WERI-Rb-1 (cell line): ENCODE data around the gene QSOX1.
A peak's percentile ranks its signal among the peaks of the same experiment; 100 is the strongest.

ENCODE experiments used
- DNase-seq: peaks from one replicate; pipeline ENCODE4 v3.0.0-alpha.2; 2020
- H3K27ac ChIP-seq: fragments of 250-450 bp; sonication (Bioruptor Pico); 2 replicates; pipeline ENCODE4 v1.5.1; 2020; ENCODE audit warnings: mild to moderate bottlenecking, moderate library complexity
- H3K27me3 ChIP-seq: fragments of 250-450 bp; sonication (Bioruptor Pico); 2 replicates; pipeline ENCODE4 v1.5.1; 2021; ENCODE audit warnings: mild to moderate bottlenecking, low read depth, moderate library complexity; ENCODE audit not compliant: insufficient read depth, severe bottlenecking
- H3K36me3 ChIP-seq: fragments of 250-450 bp; sonication (Bioruptor Pico); 2 replicates; pipeline ENCODE4 v1.5.1; 2020; ENCODE audit warnings: mild to moderate bottlenecking, moderate library complexity
- H3K4me3 ChIP-seq: 2 replicates; pipeline ENCODE4 v1.5.1; 2011; ENCODE audit warnings: low read depth, mild to moderate bottlenecking, control low read depth, low read length
- H3K9me3 ChIP-seq: fragments of 250-450 bp; sonication (Bioruptor Pico); 2 replicates; pipeline ENCODE4 v1.5.1; 2021; ENCODE audit warnings: mild to moderate bottlenecking, moderate library complexity; ENCODE audit not compliant: severe bottlenecking
- CTCF ChIP-seq: IDR thresholded peaks from 2 replicates; pipeline ENCODE4 v1.5.1; 2011; ENCODE audit warnings: low read depth, mild to moderate bottlenecking, control low read depth, inconsistent platforms, low read length

Gene QSOX1

DNA sequence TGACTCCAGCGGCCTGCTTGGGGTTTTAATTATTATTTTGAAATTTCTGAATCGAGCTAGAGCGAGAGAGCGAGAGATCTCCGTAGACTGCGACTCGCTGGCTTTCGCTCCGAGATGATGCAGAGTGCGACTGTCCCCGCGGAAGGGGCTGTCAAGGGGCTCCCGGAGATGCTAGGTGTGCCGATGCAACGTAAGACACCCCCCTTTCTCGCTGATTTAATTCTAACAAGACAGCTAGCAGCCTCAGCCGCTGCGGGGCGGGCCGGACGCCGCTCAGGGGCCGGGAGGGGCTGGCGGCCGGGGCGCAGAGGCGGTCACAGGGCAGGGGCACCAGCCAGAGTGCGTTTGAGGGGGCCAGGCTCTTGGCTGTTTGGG, 75.7 kb downstream of the QSOX1 start:
- Histone ChIP-seq H3K36me3 (no peaks in the 10 kb centered on the region), H3K9me3 (peaks cover 11% of the 10 kb centered on the region), H3K27me3 (no peaks in the 10 kb centered on the region), H3K4me3 (peak overlapping the region; percentile 81), H3K27ac (peak overlapping the region; percentile 91)
- no peak for DNase-seq
- TF ChIP-seq CTCF: no peak

- H3K4me3 ChIP-seq: peak overlapping the region; percentile 81
- H3K27ac ChIP-seq: peak overlapping the region; percentile 91; the same call in 1 of the 2 replicates
- no peaks in the 10 kb centered on the region for H3K27me3 ChIP-seq
- no peaks in the 10 kb centered on the region for H3K36me3 ChIP-seq
- TF ChIP-seq CTCF: no peak
- no peak for DNase-seq
- peaks cover 12% of the 10 kb centered on the region for H3K9me3 ChIP-seq
These were observed 76.3 kb downstream of the QSOX1 start for GRCh38 chr1:180230791-180231505.

- no peak overlapping the region; the same call in 1 of the 2 replicates for H3K27ac ChIP-seq
- H3K27me3 ChIP-seq: no peaks in the 10 kb centered on the region
- peak; percentile 67 for TF ChIP-seq CTCF
- peaks cover 12% of the 10 kb centered on the region for H3K9me3 ChIP-seq
- DNase-seq: peak; percentile 71
- no peaks in the 10 kb centered on the region for H3K36me3 ChIP-seq
- peak overlapping the region; percentile 81 for H3K4me3 ChIP-seq
These were observed 76.8 kb downstream of the QSOX1 start for GRCh38 chr1:180231506-180231921.

DNA sequence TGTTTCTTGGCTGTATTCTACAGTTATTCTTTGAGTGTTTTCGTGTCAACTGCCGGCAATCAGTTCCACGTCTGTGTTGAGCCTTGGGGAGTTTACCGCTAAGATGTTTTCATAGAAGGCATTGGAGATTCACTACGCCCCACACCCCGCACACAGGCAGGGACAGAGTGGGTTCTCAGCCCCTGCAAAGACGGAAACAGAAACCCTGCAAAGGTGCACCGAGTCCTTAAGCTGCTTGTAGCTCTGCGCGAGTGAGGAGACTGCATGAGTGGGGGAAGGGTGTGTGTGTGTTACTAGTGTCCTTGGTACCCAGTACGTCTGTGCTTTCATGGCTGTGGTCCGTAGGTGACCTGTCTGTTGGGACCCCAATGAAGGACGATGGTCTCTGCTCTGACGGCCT, 77.3 kb downstream of the QSOX1 start:
- Histone ChIP-seq H3K27me3 (no peaks in the 10 kb centered on the region), H3K27ac (no peak overlapping the region), H3K9me3 (peaks cover 12% of the 10 kb centered on the region), H3K36me3 (no peaks in the 10 kb centered on the region), H3K4me3 (peak overlapping the region; percentile 81)
- no peak for DNase-seq
- TF ChIP-seq CTCF: no peak

GRCh38 chr1:180232521-180233043, 77.9 kb downstream of the QSOX1 start:
- H3K27me3 ChIP-seq: no peaks in the 10 kb centered on the region
- H3K4me3 ChIP-seq: no peak overlapping the region
- TF ChIP-seq CTCF: no peak
- H3K9me3 ChIP-seq: peaks cover 12% of the 10 kb centered on the region
- no peak for DNase-seq
- H3K36me3 ChIP-seq: no peaks in the 10 kb centered on the region
- H3K27ac ChIP-seq: no peak overlapping the region
